GM18951 (cell line): ENCODE results near the gene CCDC154.

ENCODE experiments used
- POLR2A ChIP-seq: IDR thresholded peaks from 4 replicates; pipeline ENCODE4 v1.6.1; 2011; ENCODE audit warnings: mild to moderate bottlenecking; ENCODE audit not compliant: insufficient read length, insufficient read depth; ENCODE audit errors: extremely low read depth
- in situ Hi-C: fragments of 300-500 bp; cut with MboI; formaldehyde crosslinking; loops from one replicate; pipeline ENCODE4 v1.12.0; 2022; ENCODE audit warnings: low sequenced_read_pairs, mixed read lengths, inconsistent platforms; ENCODE audit not compliant: unreplicated experiment

Gene CCDC154

GRCh38 chr16:1420111-1420539, 24.2 kb downstream of the CCDC154 start:
- no peak for TF ChIP-seq POLR2A
- in situ Hi-C loops: no loop called here

DNA sequence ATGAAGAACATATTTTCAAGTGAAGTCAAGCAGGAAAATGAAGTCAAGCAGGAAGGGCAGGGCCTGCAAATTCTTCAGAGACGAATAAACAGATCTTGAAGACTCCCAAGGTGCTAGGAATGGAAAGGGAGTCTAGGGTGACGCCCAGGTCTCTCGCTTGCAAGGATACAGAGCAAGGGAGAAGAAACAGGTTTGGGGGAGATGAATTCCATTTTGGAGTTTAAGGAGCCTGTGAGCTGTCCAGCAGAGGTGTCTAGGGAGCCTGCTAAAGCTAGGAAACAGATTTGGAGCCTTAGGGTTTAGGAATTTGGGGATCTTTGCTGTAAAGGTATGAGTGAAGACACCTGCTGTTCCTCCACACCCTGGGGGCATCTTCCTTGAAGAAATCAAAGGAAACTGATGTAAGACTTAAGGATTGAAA, 27.8 kb downstream of the CCDC154 start:
- TF ChIP-seq POLR2A: no peak
- in situ Hi-C loops: no loop called here

- in situ Hi-C loops: no loop called here
- peak; percentile 60 for TF ChIP-seq POLR2A
Observed at GRCh38 chr16:1414532-1415260, 29.7 kb downstream of the CCDC154 start, which contains the start of gene UNKL. Gene UNKL, minus strand, starts transcription at chr16:1414704. Its CDS starts 13 bp downstream, at chr16:1414691.

- in situ Hi-C loops: no loop called here
- no peak for TF ChIP-seq POLR2A
Observed at GRCh38 chr16:1413684-1414531, 30.4 kb downstream of the CCDC154 start.

DNA sequence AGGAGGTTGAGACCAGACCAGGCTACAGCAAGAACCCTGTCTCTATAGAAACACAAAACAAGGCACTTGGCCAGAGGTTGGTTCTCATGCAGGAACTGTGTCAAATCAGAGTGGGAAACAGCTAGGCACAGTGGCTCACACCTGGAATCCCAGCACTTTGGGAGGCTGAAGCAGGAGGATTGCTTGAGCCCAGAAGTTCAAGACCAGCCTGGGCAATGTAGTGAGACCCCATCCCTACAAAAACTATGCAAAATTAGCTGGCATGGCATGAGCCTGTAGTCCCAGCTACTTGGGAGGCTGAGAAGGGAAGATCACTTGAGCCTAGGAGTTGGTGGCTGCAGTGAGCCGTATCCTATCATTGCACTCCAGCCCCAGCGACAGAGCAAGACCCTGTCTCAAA, 31.5 kb downstream of the CCDC154 start:
- in situ Hi-C loops: no loop called here
- TF ChIP-seq POLR2A: no peak

DNA sequence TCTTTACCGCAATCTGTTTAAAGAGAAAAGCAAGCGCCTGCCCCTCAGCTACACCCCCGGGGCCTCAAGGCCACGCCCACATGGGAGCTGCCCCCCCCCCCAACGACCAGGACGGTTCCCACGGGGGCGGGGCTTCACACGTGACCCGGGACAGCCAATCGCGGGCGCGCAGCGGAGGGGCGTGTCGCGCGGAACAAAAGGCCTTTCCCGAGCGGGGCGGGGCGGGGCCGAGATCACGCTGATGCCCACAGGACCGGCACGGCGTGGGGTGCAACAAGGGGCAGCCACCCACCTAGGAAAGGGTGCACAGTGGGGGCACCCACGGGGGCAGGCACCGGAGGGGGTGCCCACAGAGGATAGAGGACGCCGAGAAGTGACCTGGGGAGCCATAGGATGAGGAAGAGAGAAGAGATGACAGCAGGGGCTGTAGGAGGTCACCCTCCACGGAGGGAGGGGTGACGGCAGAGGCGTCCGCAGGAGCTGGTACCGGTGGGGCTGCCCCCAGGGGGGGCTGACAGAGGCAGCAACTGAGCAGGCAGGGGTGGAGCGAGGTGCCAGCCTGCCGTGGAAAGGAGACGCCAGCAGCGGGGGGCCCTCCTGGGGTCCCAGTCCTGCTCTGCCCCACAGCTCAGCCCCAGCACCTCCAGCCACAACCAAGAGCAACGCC, 36.1 kb downstream of the CCDC154 start:
- TF ChIP-seq POLR2A: peak; percentile 45
- in situ Hi-C loops: no loop called here

- in situ Hi-C loops: no loop called here
- TF ChIP-seq POLR2A: no peak
Observed at GRCh38 chr16:1407753-1408152, 36.6 kb downstream of the CCDC154 start.

GRCh38 chr16:1403733-1404132, 40.6 kb downstream of the CCDC154 start:
- TF ChIP-seq POLR2A: no peak
- in situ Hi-C loops: no loop called here

GRCh38 chr16:1403036-1403435, 41.3 kb downstream of the CCDC154 start:
- no peak for TF ChIP-seq POLR2A
- in situ Hi-C loops: no loop called here

GRCh38 chr16:1401758-1402154, 42.6 kb downstream of the CCDC154 start:
- TF ChIP-seq POLR2A: no peak
- in situ Hi-C loops: no loop called here

DNA sequence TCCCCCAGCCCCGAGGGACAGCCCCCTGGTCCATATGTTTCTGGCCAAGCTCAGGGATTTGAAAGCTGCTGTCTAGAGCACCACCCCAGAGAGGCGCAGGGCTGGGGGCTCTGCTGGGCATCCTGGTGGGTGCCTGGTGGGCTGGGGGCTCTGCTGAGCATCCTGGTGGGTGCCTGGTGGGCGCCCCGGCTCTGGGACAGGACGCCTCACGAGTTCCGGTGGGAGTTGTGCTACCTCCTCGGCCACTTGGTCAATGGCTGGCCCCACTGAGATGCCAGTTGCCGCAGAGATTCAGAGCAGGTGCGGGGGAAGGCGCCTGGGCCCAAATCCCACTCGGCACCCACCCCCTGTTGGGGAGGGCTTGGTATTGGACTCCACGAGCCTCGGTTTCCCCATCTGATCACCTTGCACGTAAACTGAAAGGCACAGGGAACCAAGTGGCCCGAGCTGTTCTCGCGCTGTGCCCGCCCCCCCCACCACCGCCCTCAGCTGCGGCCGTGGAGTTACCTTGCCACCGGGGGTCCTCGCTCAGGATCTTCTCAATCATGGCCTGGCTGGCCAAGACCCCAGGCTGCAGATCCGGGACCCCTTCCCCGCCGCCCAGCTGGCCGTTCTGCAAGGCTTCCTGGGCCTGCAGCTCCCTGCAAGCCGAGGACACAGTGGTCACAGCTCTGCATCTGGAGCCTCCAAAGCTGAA, 43.1 kb downstream of the CCDC154 start:
- TF ChIP-seq POLR2A: no peak
- in situ Hi-C loops: no loop called here

GRCh38 chr16:1398826-1399581, 45.4 kb downstream of the CCDC154 start:
- in situ Hi-C loops: no loop called here
- TF ChIP-seq POLR2A: no peak
